ENCODE measurements around the gene FAT1.

- TF ChIP-seq CTCF (IDR thresholded peaks at IDR 0.05; ENCODE audit: low read depth, low read length) (no peak), POLR2A (IDR thresholded peaks at IDR 0.05; ENCODE audit: extremely low read depth, insufficient read length) (no peak), MAX (IDR thresholded peaks at IDR 0.05; ENCODE audit: low read depth, low read length) (no peak)
Observed at GRCh38 chr4:186765138-186765537, 41.5 kb upstream of the FAT1 start.

All from NB4 (cell line).